Bronchial epithelial cell (primary cell): Measurements from ENCODE around the gene MIB1. TPM values are rescaled to one million over a fixed set of nuclear protein-coding genes. Genes with fewer than 3 reads are reported as not detected.

Source experiments
- DNase-seq: peaks from one replicate; pipeline ENCODE4 v3.0.0-alpha.2; 2010; ENCODE audit warnings: low read depth
- FAIRE-seq: peaks from 2 replicates; lab custom pipeline; 2011; peaks lifted over from hg19 to GRCh38; lab: Jason Lieb, UNC
- H3K27me3 ChIP-seq: 2 replicates; pipeline ENCODE4 v1.5.1; 2011; ENCODE audit warnings: low read length; ENCODE audit not compliant: control insufficient read depth, insufficient read depth
- H3K36me3 ChIP-seq: 2 replicates; pipeline ENCODE4 v1.5.1; 2011; ENCODE audit warnings: low read length; ENCODE audit not compliant: control insufficient read depth, insufficient read depth
- H3K4me3 ChIP-seq: 2 replicates; pipeline ENCODE4 v1.5.1; 2011; ENCODE audit warnings: mild to moderate bottlenecking, low read depth, low read length, control low read depth
- total RNA-seq: library from RNA; depleted of rRNA; stranded (reverse); fragments of >200 nt; gene quantifications from 2 replicates; pipeline ENCODE4 v1.2.1, GENCODE V29; 2014
- TF ChIP-seq, protein P1 (sequence below): IDR thresholded peaks from 2 replicates; pipeline ENCODE4 v1.5.1; 2011; ENCODE audit warnings: mild to moderate bottlenecking, moderate library complexity, low read length, control low read depth, inconsistent platforms; ENCODE audit not compliant: insufficient read depth, severe bottlenecking

MIB1 gene
- total RNA-seq, 1 donor from 2014 or later = 95.3 TPM

DNA sequence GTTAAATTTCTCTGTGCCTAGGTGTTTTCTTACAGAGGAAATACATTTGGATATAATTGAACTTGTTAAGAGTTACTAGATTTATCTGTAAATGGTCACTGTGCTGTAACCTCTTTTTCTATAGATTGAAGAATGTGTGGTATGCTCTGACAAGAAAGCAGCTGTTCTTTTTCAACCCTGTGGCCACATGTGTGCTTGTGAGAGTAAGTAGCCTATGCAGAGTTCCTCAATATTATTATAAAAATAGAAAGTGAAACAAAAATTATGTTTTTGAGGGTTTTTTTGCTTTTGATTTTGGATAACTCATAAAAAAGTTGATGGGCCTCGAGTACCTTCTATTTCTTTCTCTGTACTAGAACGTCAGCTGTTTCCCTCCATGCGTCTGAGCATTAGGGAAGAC, 112.4 kb downstream of the MIB1 start:
- no peak for DNase-seq
- TF ChIP-seq, protein P1, sequence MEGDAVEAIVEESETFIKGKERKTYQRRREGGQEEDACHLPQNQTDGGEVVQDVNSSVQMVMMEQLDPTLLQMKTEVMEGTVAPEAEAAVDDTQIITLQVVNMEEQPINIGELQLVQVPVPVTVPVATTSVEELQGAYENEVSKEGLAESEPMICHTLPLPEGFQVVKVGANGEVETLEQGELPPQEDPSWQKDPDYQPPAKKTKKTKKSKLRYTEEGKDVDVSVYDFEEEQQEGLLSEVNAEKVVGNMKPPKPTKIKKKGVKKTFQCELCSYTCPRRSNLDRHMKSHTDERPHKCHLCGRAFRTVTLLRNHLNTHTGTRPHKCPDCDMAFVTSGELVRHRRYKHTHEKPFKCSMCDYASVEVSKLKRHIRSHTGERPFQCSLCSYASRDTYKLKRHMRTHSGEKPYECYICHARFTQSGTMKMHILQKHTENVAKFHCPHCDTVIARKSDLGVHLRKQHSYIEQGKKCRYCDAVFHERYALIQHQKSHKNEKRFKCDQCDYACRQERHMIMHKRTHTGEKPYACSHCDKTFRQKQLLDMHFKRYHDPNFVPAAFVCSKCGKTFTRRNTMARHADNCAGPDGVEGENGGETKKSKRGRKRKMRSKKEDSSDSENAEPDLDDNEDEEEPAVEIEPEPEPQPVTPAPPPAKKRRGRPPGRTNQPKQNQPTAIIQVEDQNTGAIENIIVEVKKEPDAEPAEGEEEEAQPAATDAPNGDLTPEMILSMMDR = no peak
- H3K4me3 ChIP-seq = no peak overlapping the region
- H3K27me3 ChIP-seq = no peaks in the 10 kb centered on the region
- no peak for FAIRE-seq
- H3K36me3 ChIP-seq = peaks cover 1% of the 10 kb centered on the region

DNA sequence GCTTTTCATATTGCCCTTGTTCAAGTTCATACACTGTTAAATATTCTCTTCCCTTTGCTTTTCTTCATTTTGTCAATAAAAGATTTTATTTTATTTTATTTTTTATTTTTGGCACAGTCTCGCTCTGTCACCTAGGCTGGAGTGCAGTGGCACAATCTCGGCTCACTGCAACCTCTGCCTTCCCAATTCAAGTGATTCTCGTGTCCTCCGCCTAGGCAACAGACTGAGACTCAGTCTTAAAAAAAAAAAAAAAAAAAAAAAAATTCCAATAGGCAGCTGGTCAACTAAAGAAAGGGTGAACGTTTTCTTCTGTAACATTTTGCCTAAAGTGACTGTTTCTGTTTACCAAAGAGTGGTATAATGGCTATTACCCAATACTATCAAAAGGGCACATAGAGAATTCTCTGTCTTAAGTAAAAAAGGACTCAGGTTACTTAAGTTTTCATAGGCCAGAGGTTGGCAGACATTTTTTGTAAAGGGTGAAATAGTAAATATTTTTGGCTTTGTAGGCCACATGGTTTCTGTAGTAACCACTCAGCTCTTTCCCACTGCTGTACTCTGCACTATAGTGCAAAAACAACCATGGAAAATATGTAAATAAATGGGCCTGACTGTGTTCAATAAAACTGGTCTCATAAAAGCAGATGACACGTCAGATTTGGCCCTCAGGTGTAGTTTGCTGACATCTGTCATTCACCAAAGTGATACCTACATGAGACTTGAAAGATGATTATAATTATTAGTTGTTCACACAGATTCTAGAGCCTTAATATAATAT, 113.4 kb downstream of the MIB1 start:
- TF ChIP-seq, protein P1 = no peak
- H3K4me3 ChIP-seq = no peak overlapping the region
- DNase-seq (no peak), FAIRE-seq (no peak)
- peaks cover 3% of the 10 kb centered on the region for H3K36me3 ChIP-seq
- no peaks in the 10 kb centered on the region for H3K27me3 ChIP-seq

DNA sequence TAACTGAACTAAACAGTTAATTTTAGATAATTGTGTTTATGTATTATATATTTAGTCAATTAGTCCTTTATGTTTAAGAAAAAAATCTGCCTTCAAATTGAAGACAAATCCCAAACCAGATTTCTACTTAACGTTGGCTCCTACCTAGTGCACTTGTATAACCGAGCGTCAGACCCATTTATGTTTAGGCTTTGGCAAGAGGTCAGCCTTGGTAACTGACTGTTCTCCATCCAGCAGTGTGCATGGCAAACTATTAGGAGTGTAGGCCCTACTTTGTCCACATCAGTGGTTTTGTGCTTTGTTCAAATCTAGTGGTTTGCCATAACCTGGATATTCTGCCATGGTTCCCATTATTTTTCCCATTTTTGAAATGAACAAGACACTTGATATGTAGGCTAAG, 114.8 kb downstream of the MIB1 start:
- no peak for DNase-seq
- H3K36me3 ChIP-seq = peaks cover 4% of the 10 kb centered on the region
- no peak for FAIRE-seq
- no peak overlapping the region for H3K4me3 ChIP-seq
- no peaks in the 10 kb centered on the region for H3K27me3 ChIP-seq
- TF ChIP-seq, protein P1 = no peak

DNA sequence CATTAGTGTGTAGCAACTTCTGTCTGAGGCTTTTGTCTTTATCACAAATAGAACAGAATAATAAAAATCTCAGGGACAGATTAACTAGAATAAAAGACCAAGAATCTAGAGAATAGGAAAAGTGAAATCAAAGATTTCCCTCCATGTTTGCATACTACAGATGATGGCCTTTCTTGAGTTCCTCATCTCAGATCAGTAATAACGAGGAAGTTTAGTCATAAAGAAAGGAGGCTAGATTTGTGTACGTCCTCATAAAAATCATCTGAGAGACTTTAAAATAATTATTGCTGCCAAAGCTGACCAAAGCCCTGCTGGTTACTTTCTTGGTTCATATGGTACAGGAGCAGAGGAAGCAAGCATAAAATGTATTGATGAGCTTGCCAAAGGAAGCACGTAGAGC, 117.3 kb downstream of the MIB1 start:
- TF ChIP-seq, protein P1 = no peak
- FAIRE-seq = no peak
- H3K4me3 ChIP-seq = no peak overlapping the region
- DNase-seq = no peak
- no peaks in the 10 kb centered on the region for H3K27me3 ChIP-seq
- H3K36me3 ChIP-seq = peaks cover 10% of the 10 kb centered on the region

DNA sequence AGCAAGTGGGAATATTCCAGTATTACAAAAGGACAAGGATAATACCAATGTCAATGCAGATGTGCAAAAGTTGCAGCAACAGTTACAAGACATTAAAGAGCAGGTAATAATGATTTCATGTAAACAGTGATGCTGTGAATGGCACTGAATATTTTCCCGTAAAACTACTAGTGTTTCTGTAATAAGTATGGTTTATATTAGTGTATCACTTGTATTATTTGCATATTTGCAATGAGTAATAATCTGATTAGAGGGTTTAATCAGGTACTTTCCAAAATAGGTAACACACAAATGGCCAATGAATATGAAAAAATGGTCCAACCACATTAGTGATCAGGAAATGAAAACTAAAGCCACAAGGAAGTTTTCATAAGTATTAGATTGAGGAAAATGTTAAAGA, 118.0 kb downstream of the MIB1 start:
- Histone ChIP-seq H3K36me3 (peaks cover 15% of the 10 kb centered on the region), H3K4me3 (no peak overlapping the region), H3K27me3 (no peaks in the 10 kb centered on the region)
- DNase-seq = no peak
- TF ChIP-seq, protein P1 = no peak
- FAIRE-seq = no peak

DNA sequence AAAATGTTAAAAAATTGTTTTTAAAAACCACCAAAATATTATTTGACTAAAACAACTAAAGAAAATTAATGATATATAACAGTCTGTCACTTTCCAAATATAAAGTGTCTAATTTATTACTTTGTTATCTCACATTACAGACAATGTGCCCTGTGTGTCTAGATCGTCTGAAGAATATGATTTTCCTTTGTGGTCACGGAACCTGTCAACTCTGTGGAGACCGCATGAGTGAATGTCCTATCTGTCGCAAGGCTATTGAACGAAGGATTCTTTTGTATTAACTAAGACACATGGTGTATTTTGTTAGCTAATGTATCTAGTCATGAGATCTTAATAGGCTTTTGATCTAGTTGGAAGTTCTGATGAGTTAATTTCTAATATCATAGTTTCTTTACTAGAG, 123.8 kb downstream of the MIB1 start:
- FAIRE-seq (no peak), DNase-seq (no peak)
- no peak overlapping the region for H3K4me3 ChIP-seq
- H3K36me3 ChIP-seq = peaks cover 11% of the 10 kb centered on the region
- TF ChIP-seq, protein P1 = no peak
- H3K27me3 ChIP-seq = no peaks in the 10 kb centered on the region
